Nephron (organoid): ENCODE results near the gene USP14.

ENCODE experiments used
- H3K27ac Mint-ChIP-seq, 3 experiments: 2 replicates each; pipeline ENCODE4 v1.8.0; 2020; ENCODE audit warnings: mixed read lengths in 3 of 3, mild to moderate bottlenecking in 2 of 3, moderate library complexity in 1 of 3
- H3K27me3 Mint-ChIP-seq: 2 replicates; pipeline ENCODE4 v1.8.0; 2021; ENCODE audit warnings: low read depth, mild to moderate bottlenecking, moderate library complexity, mixed read lengths
- H3K36me3 Mint-ChIP-seq: 2 replicates; pipeline ENCODE4 v1.8.0; 2020; ENCODE audit warnings: low read depth, mixed read lengths
- H3K4me1 Mint-ChIP-seq: 2 replicates; pipeline ENCODE4 v1.8.0; 2020; ENCODE audit warnings: mixed read lengths
- H3K4me3 Mint-ChIP-seq, 3 experiments: 2 replicates each; pipeline ENCODE4 v1.8.0; 2020; ENCODE audit warnings: mild to moderate bottlenecking in 3 of 3, mixed read lengths in 3 of 3, moderate library complexity in 2 of 3
- H3K9me3 Mint-ChIP-seq: 2 replicates; pipeline ENCODE4 v1.8.0; 2020; ENCODE audit warnings: mixed read lengths
- CTCF ChIP-seq, 3 experiments: fragments of 200-600 bp; sonication (generic); IDR thresholded peaks; one replicate each; pipeline ENCODE4 v1.5.0; 2021; ENCODE audit warnings: antibody characterized with exemption in 3 of 3; ENCODE audit not compliant: unreplicated experiment in 3 of 3

Gene USP14

DNA sequence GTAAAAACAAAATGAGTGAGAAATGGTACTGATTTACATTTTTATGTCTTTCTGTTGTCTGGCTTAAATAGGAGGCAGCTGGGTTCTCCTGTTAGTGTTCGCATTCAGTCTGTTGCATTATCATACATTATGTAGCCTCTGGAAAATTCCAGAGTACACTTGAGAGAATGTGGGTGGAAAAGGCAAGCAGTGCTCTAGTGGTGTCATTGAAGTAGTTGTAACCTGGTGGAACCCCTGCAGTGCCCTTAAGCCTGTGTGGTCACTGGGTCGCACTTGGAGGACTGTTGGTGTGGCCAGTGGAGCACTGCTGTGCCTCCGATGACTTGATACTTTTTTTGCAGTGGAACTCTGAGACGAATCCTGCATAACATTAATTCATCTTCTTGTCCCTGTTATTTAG is 52.4 kb downstream of the USP14 start:
- Mint-ChIP-seq H3K4me1 (no peaks in the 10 kb centered on the region), H3K9me3 (no peaks in the 10 kb centered on the region), H3K36me3 (peaks cover 70% of the 10 kb centered on the region), H3K4me3 (no peak overlapping the region), H3K27ac (no peak overlapping the region), H3K27me3 (no peaks in the 10 kb centered on the region)
- TF ChIP-seq CTCF (IDR thresholded peaks at IDR 0.05; ENCODE audit: unreplicated experiment in 3 of 3): no peak

DNA sequence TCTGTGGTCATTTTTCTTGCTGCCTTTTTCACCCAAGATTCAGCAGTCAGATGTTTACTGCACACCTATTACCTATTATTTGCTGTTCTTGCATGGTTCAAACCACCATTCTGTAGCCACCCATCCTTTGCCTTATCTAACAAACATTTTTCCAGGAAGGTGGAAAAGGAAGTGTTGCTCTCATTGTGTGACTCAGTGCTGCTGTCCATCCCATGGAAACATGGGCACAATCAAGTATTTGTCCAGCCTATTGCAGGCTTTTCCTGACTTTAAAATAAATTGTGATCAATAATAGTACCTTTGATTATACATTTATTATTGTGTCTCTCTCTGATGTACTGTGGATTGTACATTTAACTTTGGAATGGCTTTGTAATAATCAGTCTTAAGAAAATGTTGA is 53.2 kb downstream of the USP14 start:
- no peaks in the 10 kb centered on the region for H3K9me3 Mint-ChIP-seq
- no peak overlapping the region for H3K27ac Mint-ChIP-seq
- H3K4me3 Mint-ChIP-seq: no peak overlapping the region
- no peaks in the 10 kb centered on the region for H3K27me3 Mint-ChIP-seq
- no peak for TF ChIP-seq CTCF (IDR thresholded peaks at IDR 0.05; ENCODE audit: unreplicated experiment in 3 of 3)
- no peaks in the 10 kb centered on the region for H3K4me1 Mint-ChIP-seq
- H3K36me3 Mint-ChIP-seq: peaks cover 68% of the 10 kb centered on the region

- Mint-ChIP-seq H3K36me3 (peaks cover 75% of the 10 kb centered on the region), H3K4me1 (no peaks in the 10 kb centered on the region), H3K27me3 (no peaks in the 10 kb centered on the region), H3K4me3 (no peak overlapping the region), H3K27ac (no peak overlapping the region), H3K9me3 (no peaks in the 10 kb centered on the region)
- peak in 2 of 3 experiments; percentile 7 to 11 for TF ChIP-seq CTCF (IDR thresholded peaks at IDR 0.05; ENCODE audit: unreplicated experiment in 3 of 3)
Observed at GRCh38 chr18:212780-213179, 54.4 kb downstream of the USP14 start.

- Mint-ChIP-seq H3K9me3 (no peaks in the 10 kb centered on the region), H3K36me3 (peaks cover 82% of the 10 kb centered on the region), H3K27ac (no peak overlapping the region)
Observed at GRCh38 chr18:213505-213904, 55.1 kb downstream of the USP14 start.

GRCh38 chr18:213966-214365 is 55.6 kb downstream of the USP14 start:
- Mint-ChIP-seq H3K9me3 (no peaks in the 10 kb centered on the region), H3K4me3 (no peak overlapping the region), H3K27me3 (no peaks in the 10 kb centered on the region), H3K27ac (no peak overlapping the region), H3K4me1 (no peaks in the 10 kb centered on the region), H3K36me3 (peaks cover 86% of the 10 kb centered on the region)
- TF ChIP-seq CTCF (IDR thresholded peaks at IDR 0.05; ENCODE audit: unreplicated experiment in 3 of 3): no peak

More at GRCh38 chr18:213505-213904, 55.1 kb downstream of the USP14 start:
- Mint-ChIP-seq H3K4me1 (no peaks in the 10 kb centered on the region), H3K4me3 (no peak overlapping the region), H3K27me3 (no peaks in the 10 kb centered on the region)
- TF ChIP-seq CTCF (IDR thresholded peaks at IDR 0.05; ENCODE audit: unreplicated experiment in 3 of 3): no peak

DNA sequence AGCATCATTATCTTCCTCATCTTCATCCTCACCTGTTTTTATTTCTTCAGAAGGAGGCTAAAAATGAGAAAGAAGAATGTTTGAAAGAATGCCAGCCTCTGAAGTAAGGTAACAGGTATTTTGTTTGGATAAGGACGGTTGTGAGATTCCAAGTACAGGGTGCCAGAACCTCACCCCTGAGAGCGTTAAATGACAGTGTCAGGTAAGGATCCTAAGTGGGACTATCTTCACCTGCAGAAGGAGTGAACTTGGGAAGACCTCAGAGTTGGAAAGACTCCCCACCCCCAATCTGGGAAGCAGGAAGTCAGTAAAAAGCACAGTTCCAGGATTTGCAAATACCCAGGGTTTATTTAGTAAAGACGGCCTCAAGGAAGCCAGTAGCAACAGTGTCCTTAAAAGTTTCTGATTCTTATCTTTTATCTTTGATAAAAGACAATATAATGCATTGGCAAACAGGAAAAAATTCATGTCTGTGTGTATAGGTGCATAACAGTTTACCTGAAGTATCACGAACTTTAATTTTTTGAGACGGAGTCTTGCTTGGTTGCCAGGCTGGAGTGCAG is 57.2 kb downstream of the USP14 start:
- H3K27me3 Mint-ChIP-seq: no peaks in the 10 kb centered on the region

More for the DNA sequence above, 57.2 kb downstream of the USP14 start:
- Mint-ChIP-seq H3K4me3 (no peak overlapping the region), H3K9me3 (no peaks in the 10 kb centered on the region), H3K27ac (no peak overlapping the region), H3K36me3 (peaks cover 77% of the 10 kb centered on the region), H3K4me1 (no peaks in the 10 kb centered on the region)
- no peak for TF ChIP-seq CTCF (IDR thresholded peaks at IDR 0.05; ENCODE audit: unreplicated experiment in 3 of 3)
